Adrenal gland (tissue), 5 donors: ENCODE data around the gene SYMPK.

Source experiments
- POLR2A ChIP-seq, 2 donors: fragments of 450-650 bp; IDR thresholded peaks; one replicate each; pipeline ENCODE4 v1.6.1; 2017; ENCODE audit warnings: antibody characterized with exemption in 2 of 2, mild to moderate bottlenecking in 2 of 2, moderate library complexity in 1 of 2
- TF ChIP-seq, protein P1 (sequence below), 6 experiments: fragments of 450-650 bp in 4 of 6; fragments of 200-600 bp in 2 of 6; sonication (generic) in 1 of 6; IDR thresholded peaks; 1 replicate in 5 of 6; 2 replicates in 1 of 6; pipeline versions ENCODE4 v1.5.1 to v1.8.0; 2016 to 2021; ENCODE audit warnings: antibody characterized with exemption in 6 of 6, mild to moderate bottlenecking in 2 of 6, moderate library complexity in 1 of 6
- donor health status: DM: no; HTN: no; CAD: no.

DNA sequence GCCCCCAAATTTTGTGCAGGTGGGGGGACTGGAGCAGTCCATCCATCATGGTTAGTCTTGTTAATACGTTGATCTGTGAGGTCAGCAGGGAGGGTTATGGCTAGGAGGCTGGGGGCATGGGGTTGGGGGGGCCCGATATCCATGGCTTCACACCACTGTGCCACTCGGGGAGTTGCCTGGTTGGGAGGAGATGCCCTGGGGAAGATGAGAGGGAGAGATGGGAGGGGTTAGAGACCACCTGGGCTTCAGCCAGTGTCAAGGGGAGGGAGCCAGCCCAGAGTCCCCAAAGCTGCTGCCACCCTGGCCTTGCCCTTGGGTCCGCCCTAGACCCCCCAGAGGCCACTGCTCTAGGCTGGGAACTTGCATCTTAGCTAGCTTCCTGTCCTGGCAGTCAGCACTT lies 78.9 kb downstream of the SYMPK start:
- TF ChIP-seq, protein P1, sequence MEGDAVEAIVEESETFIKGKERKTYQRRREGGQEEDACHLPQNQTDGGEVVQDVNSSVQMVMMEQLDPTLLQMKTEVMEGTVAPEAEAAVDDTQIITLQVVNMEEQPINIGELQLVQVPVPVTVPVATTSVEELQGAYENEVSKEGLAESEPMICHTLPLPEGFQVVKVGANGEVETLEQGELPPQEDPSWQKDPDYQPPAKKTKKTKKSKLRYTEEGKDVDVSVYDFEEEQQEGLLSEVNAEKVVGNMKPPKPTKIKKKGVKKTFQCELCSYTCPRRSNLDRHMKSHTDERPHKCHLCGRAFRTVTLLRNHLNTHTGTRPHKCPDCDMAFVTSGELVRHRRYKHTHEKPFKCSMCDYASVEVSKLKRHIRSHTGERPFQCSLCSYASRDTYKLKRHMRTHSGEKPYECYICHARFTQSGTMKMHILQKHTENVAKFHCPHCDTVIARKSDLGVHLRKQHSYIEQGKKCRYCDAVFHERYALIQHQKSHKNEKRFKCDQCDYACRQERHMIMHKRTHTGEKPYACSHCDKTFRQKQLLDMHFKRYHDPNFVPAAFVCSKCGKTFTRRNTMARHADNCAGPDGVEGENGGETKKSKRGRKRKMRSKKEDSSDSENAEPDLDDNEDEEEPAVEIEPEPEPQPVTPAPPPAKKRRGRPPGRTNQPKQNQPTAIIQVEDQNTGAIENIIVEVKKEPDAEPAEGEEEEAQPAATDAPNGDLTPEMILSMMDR (IDR thresholded peaks at IDR 0.05), result no peak
- no peak for TF ChIP-seq POLR2A (IDR thresholded peaks at IDR 0.05)
